CD14-positive monocyte (primary cell): ENCODE results near the gene FNDC3B. TPM values are rescaled to one million over a fixed set of nuclear protein-coding genes. Genes with fewer than 3 reads are reported as not detected.

Source experiments
- DNase-seq, 3 donors: peaks; one replicate each; pipeline ENCODE4 v3.0.0-alpha.2; 2011 to 2022
- H2AFZ ChIP-seq: 2 replicates; pipeline ENCODE4 v1.6.0; 2012; ENCODE audit warnings: mild to moderate bottlenecking, low read depth, low read length, inconsistent platforms; ENCODE audit not compliant: insufficient read depth, poor library complexity, severe bottlenecking
- H3K27ac ChIP-seq, 2 donors: 1 replicate in 1 of 2; 2 replicates in 1 of 2; pipeline ENCODE4 v1.5.1; 2012 to 2013; ENCODE audit warnings: low read length in 2 of 2, control low read depth in 1 of 2, inconsistent platforms in 1 of 2, low read depth in 1 of 2, mild to moderate bottlenecking in 1 of 2
- H3K27me3 ChIP-seq, 2 donors: one replicate each; pipeline versions ENCODE4 v1.6.0 to v1.6.1; 2011 to 2013; ENCODE audit warnings: low read length in 2 of 2; ENCODE audit not compliant: control insufficient read depth in 2 of 2, insufficient read depth in 2 of 2
- H3K36me3 ChIP-seq, 2 donors: replicated peaks in 1 of 2; 1 replicate in 1 of 2; 2 replicates in 1 of 2; pipeline versions ENCODE4 v1.5.1 to v1.6.1; 2012 to 2013; ENCODE audit warnings: low read length in 2 of 2, control low read depth in 1 of 2, inconsistent platforms in 1 of 2, mild to moderate bottlenecking in 1 of 2; ENCODE audit not compliant: insufficient read depth in 2 of 2, control insufficient read depth in 1 of 2
- H3K4me1 ChIP-seq, 2 donors: 1 replicate in 1 of 2; 2 replicates in 1 of 2; pipeline versions ENCODE4 v1.5.1 to v1.6.1; 2012 to 2013; ENCODE audit warnings: low read length in 2 of 2, control low read depth in 1 of 2, inconsistent platforms in 1 of 2, mild to moderate bottlenecking in 1 of 2, moderate library complexity in 1 of 2; ENCODE audit not compliant: insufficient read depth in 2 of 2, control insufficient read depth in 1 of 2
- H3K4me2 ChIP-seq: replicated peaks from 2 replicates; pipeline ENCODE3; 2012; ENCODE audit warnings: low read length, moderate library complexity, mild to moderate bottlenecking; ENCODE audit not compliant: poor library complexity, severe bottlenecking; ENCODE audit errors: extremely low read depth
- H3K4me3 ChIP-seq, 3 experiments: fragments of 200-600 bp in 1 of 3; sonication (generic) in 1 of 3; replicated peaks in 1 of 3; 1 replicate in 2 of 3; 2 replicates in 1 of 3; pipeline ENCODE4 v1.5.1; 2011 to 2013; ENCODE audit warnings: low read length in 3 of 3, mild to moderate bottlenecking in 3 of 3, control low read depth in 2 of 3, low read depth in 2 of 3, inconsistent platforms in 1 of 3, moderate library complexity in 1 of 3
- H3K79me2 ChIP-seq: 2 replicates; pipeline ENCODE4 v1.6.0; 2012; ENCODE audit warnings: mild to moderate bottlenecking, control low read depth, inconsistent platforms, low read length, moderate library complexity; ENCODE audit not compliant: insufficient read depth
- H3K9ac ChIP-seq: 2 replicates; pipeline ENCODE4 v1.6.0; 2017; ENCODE audit warnings: low read length, mild to moderate bottlenecking; ENCODE audit not compliant: insufficient read depth, poor library complexity, severe bottlenecking
- H3K9me3 ChIP-seq, 2 donors: replicated peaks in 1 of 2; 1 replicate in 1 of 2; 2 replicates in 1 of 2; pipeline versions ENCODE4 v1.5.1 to v1.6.1; 2012 to 2013; ENCODE audit warnings: low read length in 2 of 2, control low read depth in 1 of 2; ENCODE audit not compliant: control insufficient read depth in 1 of 2, insufficient read depth in 1 of 2
- H4K20me1 ChIP-seq: 2 replicates; pipeline ENCODE4 v1.6.0; 2012; ENCODE audit warnings: mild to moderate bottlenecking, low read length, control low read depth, moderate library complexity; ENCODE audit not compliant: insufficient read depth
- H3K27ac Mint-ChIP-seq, 7 donors: one replicate each; pipeline ENCODE4 v1.8.0; 2020; ENCODE audit warnings: mild to moderate bottlenecking in 7 of 7, mixed read lengths in 7 of 7, moderate library complexity in 6 of 7, inconsistent platforms in 2 of 7
- H3K27me3 Mint-ChIP-seq, 3 donors: one replicate each; pipeline ENCODE4 v1.8.0; 2021 to 2022; ENCODE audit warnings: low read depth in 3 of 3, mild to moderate bottlenecking in 3 of 3, mixed read lengths in 3 of 3, moderate library complexity in 3 of 3, inconsistent platforms in 1 of 3
- H3K36me3 Mint-ChIP-seq, 2 donors: one replicate each; pipeline ENCODE4 v1.8.0; 2020; ENCODE audit warnings: mixed read lengths in 2 of 2, inconsistent platforms in 1 of 2, mild to moderate bottlenecking in 1 of 2
- H3K4me1 Mint-ChIP-seq: one replicate; pipeline ENCODE4 v1.8.0; 2020; ENCODE audit warnings: mild to moderate bottlenecking, mixed read lengths
- H3K4me3 Mint-ChIP-seq, 2 donors: one replicate each; pipeline ENCODE4 v1.8.0; 2020; ENCODE audit warnings: mild to moderate bottlenecking in 2 of 2, mixed read lengths in 2 of 2, moderate library complexity in 1 of 2
- H3K9me3 Mint-ChIP-seq, 7 donors: one replicate each; pipeline ENCODE4 v1.8.0; 2020 to 2022; ENCODE audit warnings: mixed read lengths in 7 of 7, mild to moderate bottlenecking in 6 of 7, moderate library complexity in 6 of 7, inconsistent platforms in 2 of 7
- WGBS: methylation state at CpG from one replicate; pipeline ENCODE4 v1.1.5; 2013; ENCODE audit warnings: missing lambda C conversion rate; ENCODE audit not compliant: insufficient coverage; 5-methylcytosine and 5-hydroxymethylcytosine counted together
- intact Hi-C, 2 donors: fragments of 100-400 bp; cut with micrococcal nuclease; formaldehyde crosslinking; loops; one replicate each; pipeline versions ENCODE4 v1.15.0 to v1.15.1; 2023
- polyA plus RNA-seq, 3 donors: library from polyadenylated mRNA; depleted of rRNA in 1 of 3; unstranded in 2 of 3; stranded (reverse) in 1 of 3; fragments of 300-500 nt in 2 of 3; fragments of >200 nt in 1 of 3; fragmentation: Illumina TruSeq in 2 of 3; gene quantifications; 1 replicate in 2 of 3; 2 replicates in 1 of 3; pipeline ENCODE4 v1.2.3, GENCODE V29; 2012 to 2021
- TF ChIP-seq, protein P1 (sequence below): fragments of 200-600 bp; IDR thresholded peaks from one replicate; pipeline ENCODE4 v1.8.0; 2022; ENCODE audit warnings: antibody characterized with exemption, mild to moderate bottlenecking

FNDC3B gene
- polyA plus RNA-seq, 3 donors = 19.6 to 36.1 (median 25.7) TPM

DNA sequence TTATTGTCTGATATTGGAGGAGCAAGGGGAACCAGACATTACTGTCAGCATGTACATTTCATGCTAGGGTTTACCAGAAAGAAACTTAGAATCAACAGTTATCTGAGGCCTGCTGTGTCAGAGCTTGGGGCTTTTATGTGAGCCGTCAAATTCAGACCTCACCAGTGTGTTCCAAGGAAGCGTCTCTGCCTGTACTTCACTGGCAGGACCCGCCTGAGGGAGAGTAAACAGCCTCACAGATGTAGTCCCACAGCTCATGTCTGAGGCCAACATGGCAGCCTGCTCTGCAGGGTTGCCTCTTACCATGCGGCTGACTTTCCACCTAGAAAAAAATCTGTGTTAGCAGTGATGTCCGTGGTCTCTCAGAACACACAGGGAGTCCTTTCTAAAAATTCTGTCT is 334.5 kb downstream of the FNDC3B start:
- Histone ChIP-seq H3K4me1 (no peaks in the 10 kb centered on the region), H4K20me1 (peaks cover 10% of the 10 kb centered on the region), H3K4me2 (no peak overlapping the region), H3K79me2 (no peaks in the 10 kb centered on the region), H3K9me3 (no peaks in the 10 kb centered on the region), H2AFZ (no peak overlapping the region), H3K9ac (no peak overlapping the region), H3K36me3 (peaks cover 71 to 97% of the 10 kb centered on the region in 2 donors), H3K4me3 (no peak overlapping the region), H3K27ac (no peak overlapping the region), H3K27me3 (no peaks in the 10 kb centered on the region)
- peak overlapping the region in 2 of 7 donors; percentile 41 to 71 for H3K27ac Mint-ChIP-seq
- H3K4me3 Mint-ChIP-seq = no peak overlapping the region
- intact Hi-C loops = no loop called here
- H3K9me3 Mint-ChIP-seq = peaks cover 0 to 2% (median 0%) of the 10 kb centered on the region in 7 donors
- 100% methylated on average over 3 of the region's 5 CpGs for WGBS
- no peak for DNase-seq
- TF ChIP-seq, protein P1, sequence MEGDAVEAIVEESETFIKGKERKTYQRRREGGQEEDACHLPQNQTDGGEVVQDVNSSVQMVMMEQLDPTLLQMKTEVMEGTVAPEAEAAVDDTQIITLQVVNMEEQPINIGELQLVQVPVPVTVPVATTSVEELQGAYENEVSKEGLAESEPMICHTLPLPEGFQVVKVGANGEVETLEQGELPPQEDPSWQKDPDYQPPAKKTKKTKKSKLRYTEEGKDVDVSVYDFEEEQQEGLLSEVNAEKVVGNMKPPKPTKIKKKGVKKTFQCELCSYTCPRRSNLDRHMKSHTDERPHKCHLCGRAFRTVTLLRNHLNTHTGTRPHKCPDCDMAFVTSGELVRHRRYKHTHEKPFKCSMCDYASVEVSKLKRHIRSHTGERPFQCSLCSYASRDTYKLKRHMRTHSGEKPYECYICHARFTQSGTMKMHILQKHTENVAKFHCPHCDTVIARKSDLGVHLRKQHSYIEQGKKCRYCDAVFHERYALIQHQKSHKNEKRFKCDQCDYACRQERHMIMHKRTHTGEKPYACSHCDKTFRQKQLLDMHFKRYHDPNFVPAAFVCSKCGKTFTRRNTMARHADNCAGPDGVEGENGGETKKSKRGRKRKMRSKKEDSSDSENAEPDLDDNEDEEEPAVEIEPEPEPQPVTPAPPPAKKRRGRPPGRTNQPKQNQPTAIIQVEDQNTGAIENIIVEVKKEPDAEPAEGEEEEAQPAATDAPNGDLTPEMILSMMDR = no peak
- H3K27me3 Mint-ChIP-seq = no peaks in the 10 kb centered on the region
- H3K36me3 Mint-ChIP-seq = peaks cover 87 to 94% of the 10 kb centered on the region in 2 donors
- H3K4me1 Mint-ChIP-seq = no peaks in the 10 kb centered on the region

DNA sequence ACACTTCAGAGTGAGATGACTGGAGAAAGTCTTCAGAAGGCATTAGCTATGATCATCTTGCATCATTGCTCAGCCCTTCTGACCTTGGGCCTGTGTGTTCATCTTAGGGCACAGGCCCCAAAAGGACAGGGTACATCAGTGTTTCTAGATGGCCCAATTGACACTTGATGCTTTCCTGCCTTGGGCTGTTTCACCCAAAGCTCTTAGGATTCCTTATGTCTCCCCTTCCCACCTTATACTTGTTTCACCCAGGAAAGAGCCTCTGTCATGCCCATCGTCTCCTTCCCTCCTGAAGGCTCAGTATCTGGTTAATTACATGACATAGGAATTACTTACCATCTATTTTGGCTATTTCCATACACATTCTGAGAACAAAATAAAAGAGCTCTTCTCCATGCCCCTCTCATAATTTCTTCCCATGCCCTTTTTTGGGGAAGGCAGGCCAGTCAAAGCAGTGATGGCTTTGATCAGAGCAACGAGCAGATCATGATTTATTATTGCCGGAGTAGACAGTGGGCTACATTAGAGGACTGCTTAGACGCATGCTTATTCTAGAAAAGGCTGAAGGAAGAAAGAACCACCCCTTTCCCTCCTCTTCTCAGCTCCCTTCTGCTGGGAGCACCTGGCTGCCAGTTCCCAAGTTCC is 335.9 kb downstream of the FNDC3B start:
- Mint-ChIP-seq H3K27me3 (no peaks in the 10 kb centered on the region), H3K4me1 (no peaks in the 10 kb centered on the region), H3K36me3 (peaks cover 88 to 96% of the 10 kb centered on the region in 2 donors), H3K27ac (peak overlapping the region in 4 of 7 donors; percentile 26 to 67 (median 42)), H3K4me3 (no peak overlapping the region), H3K9me3 (peaks cover 0 to 2% (median 0%) of the 10 kb centered on the region in 7 donors)
- Histone ChIP-seq H3K4me1 (no peaks in the 10 kb centered on the region), H3K27me3 (no peaks in the 10 kb centered on the region), H4K20me1 (peaks cover 5% of the 10 kb centered on the region), H3K27ac (no peak overlapping the region), H3K4me3 (no peak overlapping the region), H3K9me3 (no peaks in the 10 kb centered on the region), H3K79me2 (no peaks in the 10 kb centered on the region), H3K9ac (no peak overlapping the region), H3K4me2 (no peak overlapping the region), H2AFZ (no peak overlapping the region), H3K36me3 (peaks cover 83 to 98% of the 10 kb centered on the region in 2 donors)
- DNase-seq = no peak
- WGBS = 100% methylated on average over 1 of the region's 4 CpGs
- TF ChIP-seq, protein P1 = no peak
- intact Hi-C loops = no loop called here
